ENCODE measurements around the gene IL1R2. TPM values are rescaled to one million over a fixed set of nuclear protein-coding genes. Genes with fewer than 3 reads are reported as not detected.

IL1R2 gene
- total and polyA plus RNA-seq, 9 of the 15 experiments (the other 6 are each of a cell fraction or from before 2014, with no cell fraction given): 0.13 TPM; not detected in 8

- 54% methylated on average over 14 of the region's 14 CpGs for WGBS (ENCODE audit: insufficient coverage, low coverage, missing lambda C conversion rate)
- Histone ChIP-seq H3K4me2 (ENCODE audit: insufficient read depth, low read length) (no peak overlapping the region), H3K4me3 (no peak overlapping the region), H4K20me1 (replicated peaks; ENCODE audit: control insufficient read depth, insufficient read depth, low read length) (no peaks in the 10 kb centered on the region), H2AFZ (ENCODE audit: low read depth, low read length) (no peak overlapping the region; the same call in 1 of the 2 replicates), H3K9ac (ENCODE audit: insufficient read depth in 1 of 2, low read depth in 2 of 2, low read length in 2 of 2) (no peak overlapping the region), H3K4me1 (replicated peaks in 1 of 2; ENCODE audit: control insufficient read depth in 2 of 2, insufficient read depth in 2 of 2, low read length in 2 of 2) (peaks cover 8 to 21% of the 10 kb centered on the region in 2 experiments; a peak in 4 of 5 replicates), H3K79me2 (ENCODE audit: control insufficient read depth, insufficient read depth, low read length) (no peaks in the 10 kb centered on the region), H3K27ac (ENCODE audit: extremely low read depth, low read depth, low read length) (no peak overlapping the region), H3K27me3 (ENCODE audit: control insufficient read depth in 2 of 2, insufficient read depth in 2 of 2, low read length in 2 of 2) (no peaks in the 10 kb centered on the region), H3K9me3 (replicated peaks; ENCODE audit: control insufficient read depth, insufficient read depth, low read depth, low read length) (no peaks in the 10 kb centered on the region), H3K9me1 (ENCODE audit: control insufficient read depth, insufficient read depth, low read length) (no peaks in the 10 kb centered on the region), H3K36me3 (ENCODE audit: control insufficient read depth, insufficient read depth, low read length) (no peaks in the 10 kb centered on the region; the same call in 2 of the 3 replicates)
- ChIA-PET CTCF (ENCODE audit: low intra/inter-chr PET ratio) (no interaction called here), POLR2A (interaction anchor here (1.0 to 2.2 kb wide), 3 partner anchors 11 to 20 kb away, joined by 3 to 12 read pairs (median 6); no protein-coding TSS in a partner anchor)
- TF ChIP-seq SMARCA5 (IDR thresholded peaks at IDR 0.05) (no peak), CREBBP (IDR thresholded peaks at IDR 0.05; ENCODE audit: low read depth, low read length) (no peak), KAT7 (CRISPR knock-in tag; IDR thresholded peaks at IDR 0.05; ENCODE audit: borderline replicate concordance) (no peak), FOSL1 (tag; conservative IDR thresholded peaks at IDR 0.05) (no peak), ZNF766 (CRISPR knock-in tag; conservative IDR thresholded peaks at IDR 0.05) (no peak), ZSCAN29 (IDR thresholded peaks at IDR 0.05) (no peak), NFE2L1 (tag; IDR thresholded peaks at IDR 0.05; ENCODE audit: borderline replicate concordance, low read depth) (no peak), BMI1 (IDR thresholded peaks at IDR 0.05; ENCODE audit: low read length) (no peak), ZNF3 (CRISPR knock-in tag; IDR thresholded peaks at IDR 0.05) (no peak)
- TF ChIP-seq, protein P1, sequence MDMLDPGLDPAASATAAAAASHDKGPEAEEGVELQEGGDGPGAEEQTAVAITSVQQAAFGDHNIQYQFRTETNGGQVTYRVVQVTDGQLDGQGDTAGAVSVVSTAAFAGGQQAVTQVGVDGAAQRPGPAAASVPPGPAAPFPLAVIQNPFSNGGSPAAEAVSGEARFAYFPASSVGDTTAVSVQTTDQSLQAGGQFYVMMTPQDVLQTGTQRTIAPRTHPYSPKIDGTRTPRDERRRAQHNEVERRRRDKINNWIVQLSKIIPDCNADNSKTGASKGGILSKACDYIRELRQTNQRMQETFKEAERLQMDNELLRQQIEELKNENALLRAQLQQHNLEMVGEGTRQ (CRISPR knock-in tag; IDR thresholded peaks at IDR 0.05): no peak
- ATAC-seq: no peak
- in situ Hi-C loops (cut with MboI): no loop called here
- FAIRE-seq: no peak
- no TSS peak for BruUV-seq (replicated peaks)
- intact Hi-C loops (cut with micrococcal nuclease): no loop called here
- DNase-seq (ENCODE audit: extremely low read depth in 1 of 4, low spot score in 3 of 4): no peak
Observed at GRCh38 chr2:102034683-102035548, 43.2 kb downstream of the IL1R2 start.

All from K562 (cell line).